Smooth muscle cell of the brain vasculature (primary cell): ENCODE data around the gene ZNF679.
"Not testable (repeated sequence)": the region's sequence is repeated elsewhere in the genome, so short reads cannot be mapped to it uniquely, and the experiment has no call there.

Experiments used
- DNase-seq: peaks from one replicate; pipeline ENCODE4 v3.0.0-alpha.2; 2012; ENCODE audit warnings: low read depth, low spot score

The ZNF679 gene

GRCh38 chr7:64228174-64228573 is at the start of gene ZNF679:
TSS of gene ZNF679 (plus strand) at chr7:64228474. CDS start at chr7:64249118, 20,644 bp downstream.
- not testable (repeated sequence) for DNase-seq

GRCh38 chr7:64180989-64181388 is 47.3 kb upstream of the ZNF679 start:
- no peak for DNase-seq

- no peak for DNase-seq
Observed at GRCh38 chr7:64181586-64181985, 46.7 kb upstream of the ZNF679 start.

GRCh38 chr7:64182036-64182790 is 46.1 kb upstream of the ZNF679 start:
- no peak for DNase-seq

GRCh38 chr7:64183126-64183742 is 45.0 kb upstream of the ZNF679 start:
- no peak for DNase-seq

- DNase-seq, result no peak
Observed at GRCh38 chr7:64183827-64184372, 44.4 kb upstream of the ZNF679 start.

GRCh38 chr7:64184376-64184775 is 43.9 kb upstream of the ZNF679 start:
- no peak for DNase-seq

GRCh38 chr7:64187408-64187807 is 40.9 kb upstream of the ZNF679 start:
- no peak for DNase-seq

GRCh38 chr7:64192148-64192704 is 36.0 kb upstream of the ZNF679 start:
- DNase-seq, result no peak

GRCh38 chr7:64192775-64193174 is 35.5 kb upstream of the ZNF679 start:
- DNase-seq, result no peak

- no peak for DNase-seq
Observed at GRCh38 chr7:64206903-64207302, 21.4 kb upstream of the ZNF679 start, which contains the start of gene ZNF735. TSS of gene ZNF735 (plus strand) at chr7:64207203. CDS start at chr7:64207203, 0 bp downstream.

- not testable (repeated sequence) for DNase-seq
Observed at GRCh38 chr7:64219710-64220298, 8.5 kb upstream of the ZNF679 start.

GRCh38 chr7:64223366-64223765 is 4.9 kb upstream of the ZNF679 start:
- no peak for DNase-seq

GRCh38 chr7:64266341-64266919 is 38.2 kb downstream of the ZNF679 start:
- DNase-seq, result no peak

GRCh38 chr7:64277630-64278029 is 49.4 kb downstream of the ZNF679 start:
- DNase-seq, result no peak

GRCh38 chr7:64294701-64295420 is 66.6 kb downstream of the ZNF679 start:
- DNase-seq, result no peak

GRCh38 chr7:64297418-64297817 is 69.1 kb downstream of the ZNF679 start:
- DNase-seq, result not testable (repeated sequence)

- DNase-seq, result no peak
Observed at GRCh38 chr7:64300641-64301405, 72.5 kb downstream of the ZNF679 start.

GRCh38 chr7:64307254-64308015 is 79.2 kb downstream of the ZNF679 start:
- DNase-seq, result peak; percentile 39

GRCh38 chr7:64308016-64308270 is 79.7 kb downstream of the ZNF679 start:
- DNase-seq, result no peak
